AG04450 (cell line): ENCODE results near the gene EMILIN2. TPM values are rescaled to one million over a fixed set of nuclear protein-coding genes. Genes with fewer than 3 reads are reported as not detected.
"Not testable (repeated sequence)": the region's sequence is repeated elsewhere in the genome, so short reads cannot be mapped to it uniquely, and the experiment has no call there.

Experiments
- CTCF ChIA-PET: fragments of 300-600, 350-600 bp; formaldehyde crosslinking; extraction: SDS; loops from one replicate; lab custom pipeline; 2022; ENCODE audit warnings: antibody characterized with exemption, inconsistent platforms; lab: Charles Lee
- POLR2A ChIA-PET: fragments of 350-600 bp; formaldehyde crosslinking; extraction: SDS; loops from one replicate; lab custom pipeline; 2021; ENCODE audit warnings: antibody characterized with exemption, inconsistent platforms; lab: Yijun Ruan, JAX
- DNase-seq: peaks from one replicate; pipeline ENCODE4 v3.0.0-alpha.2; 2011; ENCODE audit warnings: low read depth, low spot score
- H3K27ac ChIP-seq: one replicate; pipeline ENCODE4 v1.5.1; 2012; ENCODE audit warnings: low read depth, low read length, control low read depth
- H3K27me3 ChIP-seq: one replicate; pipeline ENCODE4 v1.6.0; 2012; ENCODE audit warnings: low read length; ENCODE audit not compliant: control insufficient read depth, insufficient read depth
- H3K4me3 ChIP-seq: 2 replicates; pipeline ENCODE4 v1.5.1; 2011; ENCODE audit warnings: mild to moderate bottlenecking, low read depth, low read length, control low read depth
- H3K9me3 ChIP-seq: 2 replicates; pipeline ENCODE4 v1.5.1; 2012; ENCODE audit warnings: low read length; ENCODE audit not compliant: control insufficient read depth, insufficient read depth
- CTCF ChIP-seq: IDR thresholded peaks from 2 replicates; pipeline ENCODE4 v1.5.1; 2011; ENCODE audit warnings: low read depth, low read length, control low read depth, inconsistent platforms
- polyA plus RNA-seq: library from polyadenylated mRNA; depleted of rRNA; stranded (reverse); fragments of >200 nt; gene quantifications from 2 replicates; pipeline ENCODE4 v1.2.3, GENCODE V29; 2011

EMILIN2 gene
- polyA plus RNA-seq, 1 experiment = 1.2 TPM

GRCh38 chr18:2855560-2856350 is 8.9 kb downstream of the EMILIN2 start:
- TF ChIP-seq CTCF = no peak
- Histone ChIP-seq H3K9me3 (no peaks in the 10 kb centered on the region), H3K27ac (no peak overlapping the region), H3K27me3 (peaks cover 20% of the 10 kb centered on the region), H3K4me3 (no peak overlapping the region)
- ChIA-PET POLR2A (no interaction called here), CTCF (no interaction called here)
- no peak for DNase-seq

GRCh38 chr18:2856547-2857170 is 9.9 kb downstream of the EMILIN2 start:
- H3K27me3 ChIP-seq = peaks cover 20% of the 10 kb centered on the region
- H3K4me3 ChIP-seq = no peak overlapping the region
- ChIA-PET CTCF (no interaction called here), POLR2A (no interaction called here)
- H3K27ac ChIP-seq = no peak overlapping the region
- no peak for TF ChIP-seq CTCF
- no peak for DNase-seq
- H3K9me3 ChIP-seq = no peaks in the 10 kb centered on the region

GRCh38 chr18:2857491-2858131 is 10.8 kb downstream of the EMILIN2 start:
- Histone ChIP-seq H3K4me3 (no peak overlapping the region), H3K9me3 (no peaks in the 10 kb centered on the region), H3K27ac (peak overlapping the region; percentile 31), H3K27me3 (peaks cover 19% of the 10 kb centered on the region)
- no peak for DNase-seq
- POLR2A ChIA-PET = no interaction called here
- CTCF ChIA-PET = no interaction called here
- no peak for TF ChIP-seq CTCF

GRCh38 chr18:2860397-2860796 is 13.6 kb downstream of the EMILIN2 start:
- POLR2A ChIA-PET, CTCF ChIA-PET, H3K9me3 ChIP-seq, DNase-seq, H3K27ac ChIP-seq, H3K27me3 ChIP-seq, H3K4me3 ChIP-seq: not testable (repeated sequence)

- H3K27me3 ChIP-seq, DNase-seq, POLR2A ChIA-PET, H3K27ac ChIP-seq, H3K9me3 ChIP-seq, CTCF ChIA-PET, H3K4me3 ChIP-seq: not testable (repeated sequence)
Observed at GRCh38 chr18:2863997-2864396, 17.2 kb downstream of the EMILIN2 start.

GRCh38 chr18:2866465-2866864 is 19.7 kb downstream of the EMILIN2 start:
- H3K27me3 ChIP-seq, H3K27ac ChIP-seq, CTCF ChIA-PET, POLR2A ChIA-PET, DNase-seq, H3K9me3 ChIP-seq, H3K4me3 ChIP-seq: not testable (repeated sequence)
